T-cell (primary cell): Measurements from ENCODE around the gene LZTFL1. TPM values are rescaled to one million over a fixed set of nuclear protein-coding genes. Genes with fewer than 3 reads are reported as not detected.

Experiments used
- ATAC-seq, 4 experiments: fragments of 200-7000 bp in 3 of 4; fragments of 150-1000 bp in 1 of 4; cut with Tn5 transposase; replicated peaks in 1 of 4; 1 replicate in 3 of 4; 2 replicates in 1 of 4; pipeline ENCODE4 v1.10.0; 2021; ENCODE audit warnings: moderate library complexity in 3 of 4, mild to moderate bottlenecking in 2 of 4, moderate number of reproducible peaks in 1 of 4
- CTCF ChIA-PET, 2 donors: fragments of 300-600 bp; sonication (Branson Sonifier 250); formaldehyde crosslinking; loops; one replicate each; lab custom pipeline; 2022; ENCODE audit warnings: antibody characterized with exemption in 2 of 2; lab: Charles Lee
- POLR2A ChIA-PET, 2 donors: fragments of 300-600 bp; sonication (Branson Sonifier 250); formaldehyde crosslinking; loops; one replicate each; lab custom pipeline; 2022; ENCODE audit warnings: antibody characterized with exemption in 2 of 2; lab: Charles Lee
- DNase-seq, 35 experiments: peaks; one replicate each; pipeline versions ENCODE4 v3.0.0 to v3.0.0-alpha.2; 2013 to 2023
- H3K27ac ChIP-seq: one replicate; pipeline ENCODE4 v1.5.1; 2013; ENCODE audit warnings: low read length
- H3K27me3 ChIP-seq, 2 experiments: replicated peaks in 1 of 2; 1 replicate in 1 of 2; 2 replicates in 1 of 2; pipeline versions ENCODE4 v1.6.1 to v1.7.0; 2013; ENCODE audit warnings: low read length in 1 of 2, mixed read lengths in 1 of 2; ENCODE audit not compliant: control insufficient read depth in 2 of 2, insufficient read depth in 2 of 2; ENCODE audit errors: extremely low read depth in 1 of 2
- H3K36me3 ChIP-seq, 2 donors: 1 replicate in 1 of 2; 2 replicates in 1 of 2; pipeline versions ENCODE4 v1.6.1 to v1.7.0; 2013; ENCODE audit warnings: low read length in 1 of 2; ENCODE audit not compliant: control insufficient read depth in 2 of 2, insufficient read depth in 1 of 2; ENCODE audit errors: extremely low read depth in 1 of 2
- H3K4me1 ChIP-seq, 2 experiments: 1 replicate in 1 of 2; 2 replicates in 1 of 2; pipeline versions ENCODE4 v1.6.1 to v1.7.0; 2013; ENCODE audit warnings: low read length in 2 of 2, mixed read lengths in 1 of 2; ENCODE audit not compliant: insufficient read depth in 2 of 2, control insufficient read depth in 1 of 2; ENCODE audit errors: extremely low read depth in 1 of 2
- H3K4me3 ChIP-seq, 2 donors: 1 replicate in 1 of 2; 2 replicates in 1 of 2; pipeline versions ENCODE4 v1.5.1 to v1.7.0; 2013; ENCODE audit warnings: mild to moderate bottlenecking in 2 of 2, low read length in 1 of 2, moderate library complexity in 1 of 2; ENCODE audit not compliant: control insufficient read depth in 1 of 2; ENCODE audit errors: extremely low read depth in 1 of 2
- H3K9me3 ChIP-seq: 2 replicates; pipeline ENCODE4 v1.7.0; 2013
- H3K27ac Mint-ChIP-seq, 2 donors: one replicate each; pipeline ENCODE4 v1.8.0; 2020 to 2021; ENCODE audit warnings: mild to moderate bottlenecking in 2 of 2, mixed read lengths in 2 of 2
- H3K27me3 Mint-ChIP-seq, 2 donors: one replicate each; pipeline ENCODE4 v1.8.0; 2021 to 2022; ENCODE audit warnings: mixed read lengths in 2 of 2
- H3K36me3 Mint-ChIP-seq: one replicate; pipeline ENCODE4 v1.8.0; 2021; ENCODE audit warnings: mixed read lengths
- H3K4me1 Mint-ChIP-seq, 3 donors: one replicate each; pipeline ENCODE4 v1.8.0; 2020 to 2022; ENCODE audit warnings: mixed read lengths in 3 of 3, mild to moderate bottlenecking in 1 of 3
- H3K4me3 Mint-ChIP-seq, 3 donors: one replicate each; pipeline ENCODE4 v1.8.0; 2020 to 2022; ENCODE audit warnings: mild to moderate bottlenecking in 3 of 3, mixed read lengths in 3 of 3, moderate library complexity in 3 of 3
- H3K9me3 Mint-ChIP-seq, 3 donors: one replicate each; pipeline ENCODE4 v1.8.0; 2020 to 2022; ENCODE audit warnings: mixed read lengths in 3 of 3
- WGBS: methylation state at CpG from one replicate; pipeline ENCODE4 v1.1.5; 2013; ENCODE audit warnings: missing lambda C conversion rate; ENCODE audit not compliant: insufficient coverage; 5-methylcytosine and 5-hydroxymethylcytosine counted together
- total RNA-seq, 35 experiments: library from RNA in 6 of 35; stranded (reverse) in 6 of 35; fragments of 120-200 nt in 1 of 35; gene quantifications; one replicate each; pipeline versions ENCODE4 v1.2.1 to v1.2.4 and lab custom pipeline; 2013 to 2026

Gene LZTFL1
- total RNA-seq, 5 donors from 2014 or later (not counting 1 experiment from before 2014, with no cell fraction given), result 8.5 to 12.0 (median 11.1) TPM

DNA sequence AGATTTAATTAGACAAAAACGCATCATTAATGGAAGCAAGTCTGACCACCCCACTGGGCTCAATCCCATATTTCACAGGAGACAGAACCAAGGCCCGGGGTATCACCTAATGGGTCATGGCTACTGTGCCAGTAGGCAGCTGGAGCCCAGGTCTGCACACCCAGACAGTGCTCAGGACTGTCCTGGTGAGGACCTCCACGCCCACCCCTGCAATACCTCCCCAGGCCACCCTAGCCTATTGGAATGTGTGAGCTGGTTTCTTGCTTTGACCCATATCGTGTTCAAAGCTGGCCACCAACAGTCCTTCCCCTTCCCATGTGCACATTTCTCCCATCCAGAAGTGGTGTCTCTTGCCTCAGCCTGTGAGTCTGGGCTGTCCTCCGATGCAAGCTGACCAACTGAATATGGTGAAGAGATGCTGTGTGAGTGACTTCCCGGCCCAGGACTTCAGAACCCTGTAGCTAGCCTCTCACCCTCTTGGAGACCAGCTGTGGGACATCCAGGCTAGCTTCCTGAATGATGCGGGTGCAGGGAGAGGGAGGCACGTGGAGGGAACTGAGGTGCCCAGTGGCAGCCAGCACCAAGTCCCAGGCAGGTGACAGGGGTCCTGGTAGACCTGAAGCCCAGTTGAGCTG, 64.7 kb downstream of the LZTFL1 start:
- Histone ChIP-seq H3K9me3 (no peaks in the 10 kb centered on the region), H3K27ac (no peak overlapping the region), H3K27me3 (peaks cover 0 to 20% of the 10 kb centered on the region in 2 experiments), H3K36me3 (no peaks in the 10 kb centered on the region), H3K4me3 (no peak overlapping the region), H3K4me1 (peaks cover 0 to 9% of the 10 kb centered on the region in 2 experiments)
- no peak overlapping the region for H3K27ac Mint-ChIP-seq
- WGBS, result 90% methylated on average over 7 of the region's 8 CpGs
- ChIA-PET CTCF (no interaction called here), POLR2A (no interaction called here)
- no peak overlapping the region for H3K4me3 Mint-ChIP-seq
- no peaks in the 10 kb centered on the region for H3K9me3 Mint-ChIP-seq
- no peaks in the 10 kb centered on the region for H3K36me3 Mint-ChIP-seq
- DNase-seq, result no peak
- H3K4me1 Mint-ChIP-seq, result peaks cover 10 to 14% (median 11%) of the 10 kb centered on the region in 3 donors
- no peak for ATAC-seq
- peaks cover 0 to 5% of the 10 kb centered on the region in 2 donors for H3K27me3 Mint-ChIP-seq

DNA sequence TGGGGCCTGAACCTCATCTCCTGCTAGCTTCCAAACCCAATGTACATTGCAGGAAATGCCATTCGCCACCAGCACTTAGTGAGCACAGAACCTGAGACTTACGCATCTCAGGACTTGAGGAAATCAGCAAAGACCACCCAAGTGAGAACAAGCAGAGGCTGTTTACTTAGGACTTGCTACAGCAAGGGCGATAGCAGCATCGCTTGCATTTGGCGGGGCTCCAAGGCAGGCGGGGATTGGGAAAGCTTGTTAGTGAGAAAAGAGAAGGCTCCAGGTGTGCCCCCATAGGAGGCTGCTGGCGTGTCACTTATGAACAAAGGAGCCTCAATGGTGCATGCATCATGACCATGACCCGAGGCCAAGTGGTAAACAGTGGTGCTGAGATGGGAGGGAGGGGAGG, 65.3 kb downstream of the LZTFL1 start:
- Histone ChIP-seq H3K27me3 (peaks cover 0 to 20% of the 10 kb centered on the region in 2 experiments), H3K9me3 (no peaks in the 10 kb centered on the region), H3K36me3 (no peaks in the 10 kb centered on the region), H3K4me1 (peaks cover 0 to 13% of the 10 kb centered on the region in 2 experiments), H3K27ac (no peak overlapping the region), H3K4me3 (no peak overlapping the region)
- Mint-ChIP-seq H3K27ac (no peak overlapping the region), H3K4me1 (peaks cover 11 to 20% (median 16%) of the 10 kb centered on the region in 3 donors), H3K9me3 (no peaks in the 10 kb centered on the region), H3K4me3 (no peak overlapping the region), H3K36me3 (no peaks in the 10 kb centered on the region), H3K27me3 (peaks cover 0 to 10% of the 10 kb centered on the region in 2 donors)
- ChIA-PET CTCF (no interaction called here), POLR2A (no interaction called here)
- no peak for ATAC-seq
- no peak for DNase-seq
- WGBS, result 93% methylated on average over 8 of the region's 8 CpGs

DNA sequence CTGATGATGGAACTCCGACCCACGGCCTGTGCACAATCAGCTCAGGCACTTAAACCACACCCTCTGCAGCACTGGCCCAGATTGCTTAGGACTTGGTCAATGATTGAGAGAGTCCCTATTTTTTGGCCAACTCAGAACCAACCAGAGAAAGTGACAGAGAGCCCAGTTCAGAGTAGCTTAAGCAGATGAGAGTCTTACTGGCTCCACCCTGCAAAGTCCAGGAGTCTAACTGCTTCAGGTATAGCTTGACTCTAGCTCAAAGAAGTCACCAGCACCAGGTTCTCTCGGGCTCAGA, 65.7 kb downstream of the LZTFL1 start:
- DNase-seq (no peak), ATAC-seq (no peak)
- H3K4me3 ChIP-seq, result no peak overlapping the region
- peaks cover 11 to 21% (median 17%) of the 10 kb centered on the region in 3 donors for H3K4me1 Mint-ChIP-seq
- no peaks in the 10 kb centered on the region for H3K9me3 Mint-ChIP-seq
- H3K36me3 Mint-ChIP-seq, result no peaks in the 10 kb centered on the region
- H3K27ac Mint-ChIP-seq, result no peak overlapping the region
- peaks cover 0 to 13% of the 10 kb centered on the region in 2 experiments for H3K4me1 ChIP-seq
- H3K9me3 ChIP-seq, result no peaks in the 10 kb centered on the region
- CTCF ChIA-PET, result no interaction called here
- POLR2A ChIA-PET, result no interaction called here
- H3K27me3 ChIP-seq, result peaks cover 0 to 23% of the 10 kb centered on the region in 2 experiments
- no peak overlapping the region for H3K4me3 Mint-ChIP-seq
- no peaks in the 10 kb centered on the region for H3K36me3 ChIP-seq
- H3K27ac ChIP-seq, result no peak overlapping the region
- peaks cover 0 to 11% of the 10 kb centered on the region in 2 donors for H3K27me3 Mint-ChIP-seq
- WGBS, result 90% methylated on average over 3 of the region's 3 CpGs

DNA sequence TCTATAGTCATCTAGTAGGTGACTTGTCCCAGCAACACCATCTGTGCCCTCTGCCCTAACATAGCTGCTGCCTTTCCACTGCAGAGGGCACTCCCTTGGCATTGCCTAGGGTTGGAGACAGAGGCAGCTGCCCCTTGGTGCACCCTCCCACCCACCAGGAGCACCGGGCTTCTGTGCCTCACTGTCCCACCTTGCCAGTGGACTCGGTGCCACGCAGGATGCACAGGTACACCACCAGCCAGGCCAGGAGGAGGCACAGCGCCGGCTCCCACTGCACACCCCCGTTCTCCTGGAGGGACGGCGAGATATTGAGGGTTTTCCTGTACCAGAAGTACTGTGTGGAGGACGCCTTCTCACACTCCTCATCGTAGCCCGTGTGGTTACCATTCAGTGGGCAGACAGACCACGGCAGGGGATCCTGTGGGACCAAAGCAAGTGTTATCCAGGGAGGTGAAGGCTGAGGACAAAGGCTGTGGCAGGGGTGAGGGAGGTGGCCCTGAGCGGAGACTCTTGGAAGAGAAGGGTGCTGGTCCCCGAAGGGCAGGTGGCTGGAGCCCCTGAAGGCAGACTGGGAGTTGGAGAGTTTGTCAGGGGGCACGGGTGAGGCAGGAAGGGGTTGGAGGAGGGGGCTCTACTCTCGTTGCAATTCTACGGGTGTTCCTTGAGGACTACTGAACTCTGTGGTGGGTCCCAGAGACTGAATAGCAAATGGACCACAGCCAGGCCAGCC, 66.2 kb downstream of the LZTFL1 start:
- ChIA-PET CTCF (no interaction called here), POLR2A (no interaction called here)
- Histone ChIP-seq H3K4me1 (peaks cover 0 to 13% of the 10 kb centered on the region in 2 experiments), H3K27me3 (peaks cover 0 to 24% of the 10 kb centered on the region in 2 experiments), H3K4me3 (no peak overlapping the region), H3K36me3 (no peaks in the 10 kb centered on the region), H3K9me3 (no peaks in the 10 kb centered on the region), H3K27ac (no peak overlapping the region)
- Mint-ChIP-seq H3K27ac (no peak overlapping the region), H3K4me1 (peaks cover 11 to 21% (median 17%) of the 10 kb centered on the region in 3 donors), H3K27me3 (peaks cover 0 to 15% of the 10 kb centered on the region in 2 donors), H3K9me3 (no peaks in the 10 kb centered on the region), H3K36me3 (no peaks in the 10 kb centered on the region), H3K4me3 (no peak overlapping the region)
- DNase-seq (no peak), ATAC-seq (no peak)
- WGBS, result 88% methylated on average over 14 of the region's 17 CpGs

DNA sequence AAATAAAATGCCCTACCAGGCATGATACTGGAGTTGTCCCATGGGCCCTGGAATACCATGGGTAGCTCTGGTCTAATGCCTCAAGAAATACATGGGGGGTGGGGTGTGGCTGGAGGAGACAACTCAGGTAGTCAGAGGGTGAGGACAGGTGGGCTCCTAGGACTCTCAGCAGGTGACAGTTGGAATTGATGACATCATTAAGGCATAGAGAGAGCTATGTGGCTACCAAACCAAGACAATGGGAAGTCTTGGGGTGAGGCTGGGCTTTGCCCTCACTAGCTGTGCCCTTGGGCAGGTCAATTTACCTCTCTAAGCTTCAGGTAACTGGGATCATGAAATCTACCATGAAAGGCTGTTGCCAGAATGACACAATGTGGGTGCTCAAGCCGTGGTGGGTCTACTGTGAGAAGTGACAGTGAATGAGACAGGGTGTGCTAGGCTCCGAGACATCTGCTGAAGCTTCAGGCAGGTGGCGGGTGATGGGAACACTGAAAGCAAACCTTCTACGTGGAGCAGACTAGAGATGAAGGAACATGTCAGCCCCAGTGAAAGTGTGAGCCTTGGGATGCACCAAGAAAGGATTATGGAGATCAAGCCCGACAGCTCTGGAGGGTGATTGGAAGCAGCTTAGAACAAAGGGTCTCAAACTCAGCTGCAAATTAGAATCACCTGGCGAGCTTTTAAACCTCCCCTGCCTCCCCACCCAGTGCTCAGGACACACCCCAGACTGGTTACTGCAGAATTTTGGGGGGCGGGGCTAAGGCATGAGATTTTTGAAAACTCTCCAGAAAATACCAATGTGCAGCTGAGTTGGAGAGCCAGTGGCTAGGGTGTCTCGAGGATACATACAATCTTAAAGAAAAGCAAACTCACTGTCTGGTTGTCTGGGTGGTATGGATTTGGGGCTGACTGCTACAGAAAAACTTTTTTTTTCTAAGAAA, 67.1 kb downstream of the LZTFL1 start:
- POLR2A ChIA-PET, result interaction anchor here in 1 of 2 donors (0.6 kb wide), 1 partner anchor 33 kb away, joined by 3 read pairs; no protein-coding TSS in a partner anchor
- H3K4me1 Mint-ChIP-seq, result peaks cover 11 to 21% (median 17%) of the 10 kb centered on the region in 3 donors
- no peak overlapping the region for H3K4me3 Mint-ChIP-seq
- H3K36me3 Mint-ChIP-seq, result no peaks in the 10 kb centered on the region
- no peak overlapping the region for H3K27ac ChIP-seq
- peaks cover 0 to 15% of the 10 kb centered on the region in 2 donors for H3K27me3 Mint-ChIP-seq
- H3K4me1 ChIP-seq, result peaks cover 0 to 13% of the 10 kb centered on the region in 2 experiments
- H3K4me3 ChIP-seq, result no peak overlapping the region
- CTCF ChIA-PET, result interaction anchor here in 1 of 2 donors (0.8 to 1.0 kb wide), 2 partner anchors 30 to 154 kb away, joined by 3 to 6 read pairs; no protein-coding TSS in a partner anchor
- DNase-seq, result no peak
- ATAC-seq, result no peak
- WGBS, result 91% methylated on average over 4 of the region's 8 CpGs
- peaks cover 0 to 24% of the 10 kb centered on the region in 2 experiments for H3K27me3 ChIP-seq
- H3K27ac Mint-ChIP-seq, result no peak overlapping the region
- no peaks in the 10 kb centered on the region for H3K9me3 ChIP-seq
- no peaks in the 10 kb centered on the region for H3K36me3 ChIP-seq
- no peaks in the 10 kb centered on the region for H3K9me3 Mint-ChIP-seq
